GM03348 (cell line): Measurements from ENCODE around the gene ACTL10.
A peak's percentile ranks its signal among the peaks of the same experiment; 100 is the strongest.

ENCODE experiments used
- DNase-seq: peaks from one replicate; pipeline ENCODE4 v3.0.0; 2012; ENCODE audit warnings: low spot score

The ACTL10 gene

GRCh38 chr20:33664085-33664761 lies 2.5 kb upstream of the ACTL10 start:
- DNase-seq: no peak

GRCh38 chr20:33664762-33665144 lies 2.0 kb upstream of the ACTL10 start:
- no peak for DNase-seq

DNA sequence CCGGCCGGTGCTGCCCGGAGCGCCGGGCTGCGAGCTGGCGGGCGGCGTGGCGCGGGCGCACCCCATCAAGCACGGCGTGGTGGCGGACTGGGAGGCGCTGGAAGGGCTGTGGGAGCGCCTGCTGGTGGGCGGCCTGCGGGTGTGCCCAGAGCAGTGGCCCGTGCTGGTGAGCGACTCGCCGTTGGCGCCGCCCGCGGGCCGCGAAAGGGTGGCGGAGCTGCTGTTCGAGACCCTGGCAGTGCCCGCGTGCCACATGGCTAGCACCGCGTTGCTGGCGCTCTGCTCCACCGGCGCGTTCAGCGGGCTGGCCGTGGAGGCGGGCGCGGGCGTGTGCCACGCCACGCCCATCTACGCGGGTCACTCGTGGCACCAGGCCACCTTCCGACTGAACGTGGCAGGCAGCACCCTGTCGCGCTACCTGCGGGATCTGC lies 517 bp downstream of the ACTL10 start:
- peak; percentile 54 for DNase-seq

DNA sequence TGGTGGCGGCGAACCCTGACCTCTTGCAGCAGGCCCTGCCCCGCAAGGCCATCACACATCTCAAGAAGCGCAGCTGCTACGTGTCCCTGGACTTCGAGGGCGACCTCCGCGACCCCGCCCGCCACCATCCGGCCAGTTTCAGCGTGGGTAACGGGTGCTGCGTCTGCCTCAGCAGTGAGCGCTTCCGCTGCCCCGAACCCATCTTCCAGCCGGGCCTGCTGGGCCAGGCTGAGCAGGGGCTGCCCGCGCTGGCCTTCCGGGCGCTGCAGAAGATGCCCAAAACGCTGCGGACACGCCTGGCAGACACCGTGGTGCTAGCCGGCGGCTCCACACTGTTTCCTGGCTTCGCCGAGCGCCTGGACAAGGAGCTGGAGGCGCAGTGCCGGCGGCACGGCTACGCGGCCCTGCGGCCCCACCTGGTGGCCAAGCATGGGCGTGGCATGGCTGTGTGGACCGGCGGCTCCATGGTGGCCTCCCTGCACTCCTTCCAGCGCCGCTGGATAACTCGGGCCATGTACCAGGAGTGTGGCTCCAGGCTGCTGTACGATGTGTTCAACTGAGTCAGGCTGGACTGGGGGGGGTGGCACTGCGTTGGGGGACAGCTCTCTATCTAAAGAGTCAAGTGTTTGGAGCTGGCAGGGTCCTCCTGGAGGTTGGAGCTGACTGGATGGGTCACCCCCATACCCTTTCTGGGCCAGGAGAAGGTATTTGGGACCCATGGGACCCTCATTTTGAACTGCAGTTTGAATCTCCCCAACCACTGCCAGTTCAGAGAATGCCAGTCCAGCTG lies 1.1 kb downstream of the ACTL10 start:
- peak; percentile 90 for DNase-seq

DNA sequence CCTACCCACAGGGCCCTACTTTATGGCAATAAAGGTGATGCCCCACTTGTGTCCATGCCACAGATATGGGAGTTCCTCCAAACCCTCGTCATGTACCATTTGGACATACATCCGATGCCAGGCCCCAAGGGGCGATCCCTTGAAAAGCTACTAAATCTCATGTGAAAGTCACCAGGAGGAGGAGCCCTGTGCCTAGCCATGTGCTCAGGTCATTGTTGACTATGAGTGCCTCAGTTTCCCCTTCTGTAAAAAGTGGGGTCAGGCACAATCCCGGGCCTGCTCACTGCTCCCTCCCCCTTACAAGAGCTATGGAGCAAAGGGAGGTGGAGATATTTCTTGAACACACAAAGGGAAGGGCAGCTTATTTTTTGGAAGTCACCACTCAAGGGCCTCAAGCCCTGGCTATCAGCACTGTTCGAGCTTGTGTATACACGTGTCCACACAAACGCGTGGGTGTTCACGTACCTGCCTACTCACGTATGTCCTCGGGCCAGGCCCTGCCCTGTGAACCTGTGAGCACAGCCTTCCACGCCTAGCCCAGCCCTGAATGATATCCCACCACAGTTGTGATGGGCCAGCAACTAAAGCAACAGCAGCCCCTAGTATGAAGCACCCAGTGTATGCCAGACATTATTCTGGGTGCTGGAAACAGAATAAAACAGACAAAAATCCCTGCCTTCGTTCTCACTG lies 1.9 kb downstream of the ACTL10 start:
- no peak for DNase-seq

GRCh38 chr20:33669224-33669623 lies 2.5 kb downstream of the ACTL10 start:
- DNase-seq: no peak

DNA sequence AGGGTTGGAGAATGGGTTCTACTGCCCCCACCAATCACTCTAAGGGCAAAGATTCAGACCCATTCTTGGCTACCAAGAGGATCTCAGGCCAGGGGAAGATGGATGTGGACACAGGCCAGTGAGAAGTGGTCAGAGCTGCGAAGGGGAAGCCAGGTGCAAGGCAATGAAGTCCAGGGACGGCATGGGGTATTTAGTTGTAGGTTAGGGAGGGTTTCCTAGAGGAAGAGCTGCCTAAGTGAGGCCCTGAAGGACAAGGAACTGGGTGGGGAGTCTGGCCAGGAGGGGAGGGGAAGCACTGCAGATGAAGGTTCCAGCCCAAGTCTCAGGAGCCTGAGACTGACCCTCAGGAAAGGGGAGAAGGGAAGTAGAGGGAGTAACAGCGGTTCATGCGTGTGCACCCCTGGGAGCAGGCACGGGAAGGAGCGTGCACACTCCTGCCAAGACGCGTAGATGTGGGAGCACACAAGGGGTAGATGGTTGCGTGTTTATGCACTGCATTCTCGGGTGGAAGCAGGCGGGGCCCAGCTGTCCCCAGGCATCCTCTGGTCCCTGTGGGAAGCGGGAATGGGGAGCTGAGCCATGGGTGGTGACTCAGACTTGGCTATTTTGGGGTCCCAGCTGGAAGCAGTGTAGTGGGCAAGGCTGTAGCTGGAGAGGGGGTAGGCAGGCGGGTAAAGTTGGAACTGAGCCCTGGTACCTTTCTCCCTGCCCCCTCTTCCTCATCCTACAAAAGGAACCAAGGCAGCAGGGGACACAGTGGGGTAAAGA lies 3.3 kb downstream of the ACTL10 start:
- DNase-seq: no peak

- no peak for DNase-seq
Measured at GRCh38 chr20:33670715-33671499, 4.2 kb downstream of the ACTL10 start.

GRCh38 chr20:33671573-33672288 lies 5.0 kb downstream of the ACTL10 start:
- no peak for DNase-seq

DNA sequence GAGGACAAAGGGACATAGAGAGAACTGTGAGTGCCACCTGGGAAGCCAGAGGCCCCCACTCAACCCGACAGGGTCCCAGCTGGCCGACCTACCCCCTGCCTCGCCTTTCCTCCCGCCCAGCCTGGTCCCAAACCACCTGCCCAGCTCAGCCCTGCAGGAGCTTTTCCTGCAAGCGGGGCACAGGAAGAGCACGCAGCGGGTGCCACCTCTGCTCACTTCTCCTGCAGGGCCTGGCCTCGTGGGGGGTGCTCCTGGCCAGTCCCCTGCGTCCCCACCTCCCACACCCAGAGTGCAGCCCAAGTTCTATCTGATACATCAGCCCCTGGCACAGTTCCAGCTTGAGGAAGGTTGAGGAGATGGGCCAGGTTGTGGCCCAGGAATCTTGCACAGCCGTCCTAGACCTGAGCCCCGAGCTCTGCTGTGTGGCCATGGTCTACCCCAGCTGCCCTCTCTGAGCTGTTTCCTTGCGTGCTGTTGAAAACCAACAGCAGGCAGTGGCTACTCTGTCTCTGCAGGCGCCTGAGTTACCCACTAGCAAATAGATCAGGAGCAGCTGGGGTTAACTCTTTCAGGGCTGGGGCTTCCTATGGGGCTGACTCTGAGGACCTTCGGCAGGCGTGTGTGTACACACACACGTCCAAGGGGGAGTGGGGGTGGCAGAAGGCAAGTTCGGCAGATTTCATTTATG lies 5.8 kb downstream of the ACTL10 start:
- DNase-seq: no peak

GRCh38 chr20:33673114-33673409 lies 6.3 kb downstream of the ACTL10 start:
- no peak for DNase-seq

GRCh38 chr20:33673410-33674293 lies 6.9 kb downstream of the ACTL10 start:
- peak; percentile 22 for DNase-seq

GRCh38 chr20:33674294-33675135 lies 7.8 kb downstream of the ACTL10 start, which contains the start of gene NECAB3:
NECAB3 (minus strand) TSS chr20:33674428; CDS start chr20:33674352, 76 bp downstream.
- DNase-seq: peak; percentile 95

DNA sequence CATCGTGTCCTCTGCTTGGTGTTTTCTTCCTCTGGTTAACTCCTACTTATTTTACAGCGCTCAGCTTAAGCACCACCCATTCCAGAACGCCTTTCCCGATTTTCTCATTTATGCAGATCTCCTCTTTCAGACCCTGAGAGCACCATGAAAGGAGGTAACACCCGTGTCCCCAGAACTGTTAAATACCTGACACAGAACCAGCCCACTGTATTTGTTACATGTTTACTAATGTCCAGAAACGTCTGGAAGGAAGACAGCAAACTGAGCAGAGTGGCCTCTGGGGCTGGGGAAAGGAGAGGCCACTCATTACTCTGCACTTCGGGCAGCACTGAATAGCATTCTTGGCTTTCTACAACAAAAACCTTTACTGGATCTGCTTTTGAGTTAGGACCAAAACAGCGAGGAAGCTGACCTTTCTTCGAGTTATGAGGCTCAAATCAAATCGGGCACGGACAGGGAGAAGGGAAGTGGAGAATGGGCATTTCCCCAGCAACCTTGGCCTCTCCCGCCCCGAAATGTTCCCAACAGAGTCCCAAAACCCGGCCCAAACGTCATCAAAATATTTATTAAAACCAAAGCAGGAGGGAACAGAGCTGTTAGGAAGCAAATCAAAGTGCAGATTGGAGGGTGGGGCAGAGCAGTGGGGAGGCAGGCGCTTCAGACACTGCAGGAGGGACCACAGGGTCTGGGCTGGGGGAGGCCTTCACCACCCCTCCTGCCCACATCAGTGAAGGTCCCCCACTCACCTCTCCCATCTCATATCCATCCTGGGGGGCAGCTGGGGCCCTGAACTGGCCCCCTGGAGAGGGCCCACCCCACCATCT lies 8.6 kb downstream of the ACTL10 start:
- DNase-seq: no peak

DNA sequence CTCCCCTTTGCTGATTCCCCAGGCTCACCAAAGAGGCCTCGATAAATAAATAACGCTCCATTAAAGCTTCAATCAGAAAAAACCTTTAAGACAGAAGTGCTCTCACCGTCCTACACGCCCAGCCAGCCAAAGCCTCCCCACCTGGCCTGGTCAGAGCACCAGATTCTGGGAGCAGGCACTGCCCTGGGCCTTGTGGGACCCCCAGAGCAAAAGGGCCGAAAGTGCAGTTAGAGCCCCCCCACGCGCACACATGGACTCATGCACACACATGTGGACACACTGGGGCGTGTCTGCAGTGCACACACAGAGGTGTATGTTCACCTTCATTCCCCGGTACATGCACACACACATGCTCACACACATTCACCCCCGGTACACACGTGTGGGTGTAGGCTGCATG lies 9.4 kb downstream of the ACTL10 start:
- no peak for DNase-seq

DNA sequence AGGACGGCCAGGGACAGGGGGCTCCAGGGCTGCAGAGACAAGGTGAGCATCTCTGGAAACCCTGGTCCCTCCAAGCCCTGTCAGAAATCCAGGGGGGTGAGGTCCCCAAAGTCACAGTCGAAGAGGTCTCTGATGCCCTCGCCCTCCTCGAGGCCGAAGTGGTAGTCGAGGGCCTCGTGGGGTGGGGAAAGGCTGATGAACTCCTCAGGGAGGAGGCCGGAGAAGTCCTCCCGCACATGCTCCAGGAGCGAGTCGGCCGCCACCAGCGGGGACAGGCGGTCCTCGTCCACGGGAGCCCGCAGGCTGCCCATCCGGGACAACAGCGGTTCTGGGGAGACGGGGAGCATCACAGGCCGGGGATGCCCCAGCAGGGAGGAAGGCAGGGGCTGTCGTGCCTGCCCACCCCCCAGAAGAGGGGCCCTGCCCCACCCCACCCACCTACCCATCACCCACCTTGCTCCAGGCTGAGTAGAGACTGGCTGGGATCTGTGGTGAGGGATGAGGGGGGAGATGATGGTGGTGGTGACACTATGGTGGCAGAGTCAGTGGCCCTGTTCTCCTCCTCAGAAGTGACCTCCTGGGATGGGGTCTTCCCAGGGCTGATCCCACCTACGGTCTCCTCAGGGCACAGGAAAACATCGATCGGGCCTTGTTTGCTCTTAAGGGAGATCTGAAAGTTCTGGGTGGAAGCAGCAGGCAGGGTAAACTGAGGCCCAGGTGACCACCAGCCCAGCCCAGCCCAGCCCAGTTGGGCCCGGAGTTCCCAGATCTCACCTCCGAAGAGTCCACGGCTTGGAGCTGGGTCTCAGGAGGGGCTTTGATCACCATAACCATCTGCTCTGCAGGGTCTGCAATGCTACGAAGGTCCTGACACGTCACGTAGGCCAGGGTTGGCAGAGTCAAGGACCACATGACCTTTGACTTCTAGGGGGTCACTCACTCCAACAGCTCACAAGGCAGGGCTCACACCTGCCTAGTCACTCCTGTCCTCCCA lies 10.2 kb downstream of the ACTL10 start:
- DNase-seq: no peak
